K562 (cell line): ENCODE measurements around the gene PLEKHN1. TPM values are rescaled to one million over a fixed set of nuclear protein-coding genes. Genes with fewer than 3 reads are reported as not detected.

Source experiments
- ATAC-seq: fragments of 200-7000 bp; cut with Tn5 transposase; 3 replicates; pipeline ENCODE4 v1.9.1; 2020; ENCODE audit warnings: moderate library complexity
- BruUV-seq: library from RNA; stranded (reverse); fragments of 400-500 nt; replicated peaks from 2 replicates; lab custom pipeline; 2021; lab: Mats Ljungman, UMichigan
- CTCF ChIA-PET: fragments of 300-600 bp; formaldehyde crosslinking; extraction: SDS; loops from one replicate; lab custom pipeline; 2021; ENCODE audit warnings: low intra/inter-chr PET ratio; lab: Yijun Ruan, JAX
- POLR2A ChIA-PET: fragments of 300-600, 350-650 bp; sonication (Branson Sonifier 250); formaldehyde crosslinking; extraction: SDS; loops from one replicate; lab custom pipeline; 2021; ENCODE audit warnings: antibody characterized with exemption, inconsistent platforms; lab: Yijun Ruan, JAX
- DNase-seq, 4 experiments: peaks; one replicate each; pipeline versions ENCODE4 v3.0.0 to v3.0.0-alpha.2; 2011 to 2018; ENCODE audit warnings: low spot score in 3 of 4, mixed read lengths in 3 of 4; ENCODE audit errors: extremely low read depth in 1 of 4
- FAIRE-seq: peaks from 2 replicates; lab custom pipeline; 2011; peaks lifted over from hg19 to GRCh38; lab: Jason Lieb, UNC
- H2AFZ ChIP-seq: 2 replicates; pipeline ENCODE4 v1.6.0; 2011; ENCODE audit warnings: low read depth, low read length, control low read depth, inconsistent platforms
- H3K27ac ChIP-seq: fragments of 200-600 bp; 3 replicates; pipeline ENCODE4 v1.8.0; 2011; ENCODE audit warnings: low read depth, mild to moderate bottlenecking, control low read depth, inconsistent platforms, low read length, moderate library complexity, mixed read lengths; ENCODE audit errors: extremely low read depth
- H3K27me3 ChIP-seq, 2 experiments: fragments of 300-600 bp in 1 of 2; 2 replicates in 1 of 2; 3 replicates in 1 of 2; pipeline versions ENCODE4 v1.6.0 to v1.8.0; 2011; ENCODE audit warnings: inconsistent platforms in 2 of 2, low read length in 2 of 2, mild to moderate bottlenecking in 1 of 2, mixed read lengths in 1 of 2, moderate library complexity in 1 of 2; ENCODE audit not compliant: control insufficient read depth in 2 of 2, insufficient read depth in 2 of 2
- H3K36me3 ChIP-seq: fragments of 300-600 bp; 3 replicates; pipeline ENCODE4 v1.8.0; 2011; ENCODE audit warnings: mild to moderate bottlenecking, low read length, inconsistent platforms; ENCODE audit not compliant: control insufficient read depth, insufficient read depth
- H3K4me1 ChIP-seq, 2 experiments: fragments of 200-600 bp in 1 of 2; replicated peaks in 1 of 2; 2 replicates in 1 of 2; 3 replicates in 1 of 2; pipeline versions ENCODE4 v1.5.1 to v1.8.0; 2011; ENCODE audit warnings: inconsistent platforms in 2 of 2, low read length in 2 of 2, mild to moderate bottlenecking in 1 of 2, mixed read lengths in 1 of 2, moderate library complexity in 1 of 2; ENCODE audit not compliant: control insufficient read depth in 2 of 2, insufficient read depth in 2 of 2
- H3K4me2 ChIP-seq: 2 replicates; pipeline ENCODE4 v1.6.1; 2011; ENCODE audit warnings: low read length, control low read depth, inconsistent platforms, mixed read lengths; ENCODE audit not compliant: insufficient read depth
- H3K4me3 ChIP-seq: fragments of 200-600 bp; sonication (generic), shearing (Covaris generic); 2 replicates; pipeline ENCODE4 v1.5.1; 2016; ENCODE audit warnings: control low read depth, inconsistent platforms
- H3K79me2 ChIP-seq: fragments of 200-600 bp; 3 replicates; pipeline ENCODE4 v1.8.0; 2011; ENCODE audit warnings: low read length, inconsistent platforms; ENCODE audit not compliant: control insufficient read depth, insufficient read depth
- H3K9ac ChIP-seq, 2 experiments: 2 replicates each; pipeline versions ENCODE4 v1.6.0 to v1.6.1; 2011; ENCODE audit warnings: low read depth in 2 of 2, low read length in 2 of 2, control low read depth in 1 of 2, inconsistent platforms in 1 of 2, mild to moderate bottlenecking in 1 of 2, mixed read lengths in 1 of 2; ENCODE audit not compliant: insufficient read depth in 1 of 2
- H3K9me1 ChIP-seq: one replicate; pipeline ENCODE4 v1.6.0; 2011; ENCODE audit warnings: inconsistent platforms, mild to moderate bottlenecking, low read length, moderate library complexity; ENCODE audit not compliant: control insufficient read depth, insufficient read depth
- H3K9me3 ChIP-seq: replicated peaks from 2 replicates; pipeline ENCODE4 v1.5.1; 2011; ENCODE audit warnings: low read depth, low read length, inconsistent platforms; ENCODE audit not compliant: control insufficient read depth, insufficient read depth
- H4K20me1 ChIP-seq: replicated peaks from 2 replicates; pipeline ENCODE4 v1.6.1; 2011; ENCODE audit warnings: low read length, inconsistent platforms, mixed read lengths; ENCODE audit not compliant: control insufficient read depth, insufficient read depth
- FIP1L1 ChIP-seq: fragments of 200-400 bp; formaldehyde crosslinking; IDR thresholded peaks from 2 replicates; pipeline ENCODE4 v1.6.1; 2018; ENCODE audit warnings: mild to moderate bottlenecking, low read depth, low read length; ENCODE audit not compliant: poor library complexity, severe bottlenecking
- FOXJ3 ChIP-seq: sonication (generic); formaldehyde crosslinking; IDR thresholded peaks from 2 replicates; pipeline ENCODE4 v1.4.0; 2020; ENCODE audit warnings: mild to moderate bottlenecking, missing genetic modification reagents
- MTF1 ChIP-seq: fragments of 250-450 bp; sonication (Bioruptor Pico); IDR thresholded peaks from 2 replicates; pipeline ENCODE4 v1.9.0; 2021; ENCODE audit warnings: moderate library complexity, mild to moderate bottlenecking, inconsistent platforms, borderline replicate concordance
- OTX1 ChIP-seq: fragments of 450-650 bp; formaldehyde crosslinking; IDR thresholded peaks from 2 replicates; pipeline ENCODE4 v1.4.0; 2022; ENCODE audit warnings: mild to moderate bottlenecking
- POLR2G ChIP-seq: fragments of 200-400 bp; formaldehyde crosslinking; IDR thresholded peaks from 2 replicates; pipeline ENCODE4 v1.6.1; 2017; ENCODE audit warnings: low read depth, mild to moderate bottlenecking, antibody characterized with exemption, low read length, moderate library complexity
- RBFOX2 ChIP-seq: fragments of 200-400 bp; formaldehyde crosslinking; IDR thresholded peaks from 2 replicates; pipeline ENCODE4 v1.6.1; 2017; ENCODE audit warnings: low read depth, mild to moderate bottlenecking, low read length, moderate library complexity
- SMARCB1 ChIP-seq: IDR thresholded peaks from 2 replicates; pipeline ENCODE4 v1.6.1; 2011; ENCODE audit warnings: improper control_type of control experiment, low read depth; ENCODE audit not compliant: insufficient read length
- SNIP1 ChIP-seq: fragments of 450-650 bp; IDR thresholded peaks from 2 replicates; pipeline ENCODE4 v1.7.1; 2017; ENCODE audit warnings: low read depth, mild to moderate bottlenecking
- TOE1 ChIP-seq, 2 experiments: fragments of 450-650 bp in 1 of 2; sonication (generic) in 1 of 2; formaldehyde crosslinking in 1 of 2; IDR thresholded peaks; 2 replicates each; pipeline versions ENCODE4 v1.7.1 to v1.8.0; 2016 to 2022; ENCODE audit warnings: borderline replicate concordance in 2 of 2, mild to moderate bottlenecking in 2 of 2, antibody characterized with exemption in 1 of 2, inconsistent platforms in 1 of 2, low read depth in 1 of 2, missing genetic modification reagents in 1 of 2, moderate library complexity in 1 of 2
- ZNF212 ChIP-seq: fragments of 450-650 bp; formaldehyde crosslinking; IDR thresholded peaks from 2 replicates; pipeline ENCODE4 v1.4.0; 2020; ENCODE audit warnings: mild to moderate bottlenecking
- ZNF232 ChIP-seq: sonication (generic); formaldehyde crosslinking; IDR thresholded peaks from 2 replicates; pipeline ENCODE4 v1.8.0; 2022; ENCODE audit warnings: mild to moderate bottlenecking, missing genetic modification reagents
- WGBS: fragments of 100-300 bp; shearing (Covaris generic); methylation state at CpG from one replicate; pipeline ENCODE4 v1.1.6; 2016; ENCODE audit warnings: low coverage, mixed read lengths; ENCODE audit not compliant: insufficient coverage; ENCODE audit errors: missing lambda C conversion rate; 5-methylcytosine and 5-hydroxymethylcytosine counted together
- in situ Hi-C: fragments of 300-500 bp; cut with MboI; formaldehyde crosslinking; loops from 4 replicates; pipeline ENCODE4 v1.15.0; 2018; ENCODE audit warnings: inconsistent platforms, mixed read lengths
- intact Hi-C: fragments of 100-400 bp; cut with micrococcal nuclease; formaldehyde crosslinking; loops from 2 replicates; pipeline ENCODE4 v1.14.2; 2022
- polyA plus RNA-seq, 8 experiments: library from polyadenylated mRNA; depleted of rRNA in 4 of 8; stranded (reverse) in 5 of 8; unstranded in 3 of 8; fragments of >200 nt; fragmentation: Nextera tagmentation in 2 of 8; fragmentation: Illumina TruSeq in 1 of 8; extraction: Ambion mirVana in 2 of 8; extraction: Trizol in 1 of 8; gene quantifications; 2 replicates each; pipeline versions ENCODE4 v1.2.1 to v1.2.3, GENCODE V29; 2011 to 2014; ENCODE audit warnings: inconsistent platforms in 1 of 8, missing spikeins in 1 of 8
- total RNA-seq, 7 experiments: library from RNA; depleted of rRNA in 6 of 7; stranded (reverse); fragments of >200 nt in 6 of 7; fragmentation: Illumina TruSeq in 2 of 7; extraction: Trizol in 2 of 7; gene quantifications; 2 replicates each; pipeline versions ENCODE4 v1.2.1 to v1.2.3, GENCODE V29; 2011 to 2021; ENCODE audit warnings: low replicate concordance in 1 of 7
- TF ChIP-seq, protein P1 (sequence below): IDR thresholded peaks from 3 replicates; pipeline ENCODE4 v1.6.1; 2011; ENCODE audit warnings: borderline replicate concordance, mild to moderate bottlenecking; ENCODE audit not compliant: insufficient read length, insufficient read depth
- TF ChIP-seq, protein P2 (sequence below): fragments of 250-450 bp; sonication (Bioruptor Pico); IDR thresholded peaks from 2 replicates; pipeline ENCODE4 v1.8.0; 2021; ENCODE audit warnings: moderate library complexity, mild to moderate bottlenecking, inconsistent platforms

The PLEKHN1 gene
- total and polyA plus RNA-seq, 9 of the 15 experiments (the other 6 are each of a cell fraction or from before 2014, with no cell fraction given), result 0.07 to 1.5 (median 0.13) TPM; not detected in 2

DNA sequence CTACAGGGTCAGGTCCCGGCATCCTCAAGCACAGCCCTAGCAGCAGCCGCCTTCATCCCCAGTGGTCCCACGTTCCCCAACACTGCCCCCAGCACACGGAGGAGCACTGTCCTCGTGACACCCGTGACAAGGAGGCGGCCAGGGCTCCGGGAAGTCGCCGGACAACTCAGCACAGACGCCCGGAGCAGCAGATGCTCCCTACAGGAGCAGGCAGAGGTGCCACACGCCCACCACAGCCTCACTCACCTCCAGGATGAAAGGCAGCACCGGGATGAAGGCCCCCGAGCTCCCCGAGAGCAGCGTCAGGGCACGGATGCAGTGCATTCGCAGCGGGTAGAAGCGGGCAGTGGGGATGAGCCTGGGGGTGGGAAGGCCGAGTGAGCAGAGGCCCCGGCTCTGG is 15.4 kb upstream of the PLEKHN1 start:
- no peak overlapping the region; a peak in 1 of 4 replicates for H3K9ac ChIP-seq
- H4K20me1 ChIP-seq, result peaks cover 8% of the 10 kb centered on the region
- no peaks in the 10 kb centered on the region for H3K27me3 ChIP-seq
- H3K27ac ChIP-seq, result no peak overlapping the region
- DNase-seq (no peak), ATAC-seq (no peak), FAIRE-seq (no peak)
- WGBS, result 97% methylated on average over 20 of the region's 23 CpGs
- ChIA-PET POLR2A (interaction anchor here (1.4 kb wide), 1 partner anchor 10 kb away, joined by 11 read pairs; no protein-coding TSS in a partner anchor), CTCF (no interaction called here)
- no peaks in the 10 kb centered on the region for H3K9me1 ChIP-seq
- in situ Hi-C loops, result no loop called here
- H3K4me3 ChIP-seq, result no peak overlapping the region
- no peak overlapping the region for H2AFZ ChIP-seq
- peaks cover 5% of the 10 kb centered on the region; the same call in 2 of the 3 replicates for H3K79me2 ChIP-seq
- no TSS peak for BruUV-seq
- H3K36me3 ChIP-seq, result peaks cover 100% of the 10 kb centered on the region; the same call in 2 of the 3 replicates
- peaks cover 0 to 50% of the 10 kb centered on the region in 2 experiments; a peak in 2 of 5 replicates for H3K4me1 ChIP-seq
- H3K9me3 ChIP-seq, result no peaks in the 10 kb centered on the region
- H3K4me2 ChIP-seq, result no peak overlapping the region
- intact Hi-C loops, result no loop called here
- no peak for TF ChIP-seq ZNF232 (CRISPR knock-in tag)
- no peak for TF ChIP-seq OTX1
- no peak for TF ChIP-seq SMARCB1
- TF ChIP-seq MTF1 (CRISPR knock-in tag), result no peak
- no peak for TF ChIP-seq FOXJ3 (CRISPR knock-in tag)
- TF ChIP-seq SNIP1, result no peak
- TF ChIP-seq POLR2G, result peak; percentile 46; the same call in 1 of the 2 replicates
- TF ChIP-seq, protein P1, sequence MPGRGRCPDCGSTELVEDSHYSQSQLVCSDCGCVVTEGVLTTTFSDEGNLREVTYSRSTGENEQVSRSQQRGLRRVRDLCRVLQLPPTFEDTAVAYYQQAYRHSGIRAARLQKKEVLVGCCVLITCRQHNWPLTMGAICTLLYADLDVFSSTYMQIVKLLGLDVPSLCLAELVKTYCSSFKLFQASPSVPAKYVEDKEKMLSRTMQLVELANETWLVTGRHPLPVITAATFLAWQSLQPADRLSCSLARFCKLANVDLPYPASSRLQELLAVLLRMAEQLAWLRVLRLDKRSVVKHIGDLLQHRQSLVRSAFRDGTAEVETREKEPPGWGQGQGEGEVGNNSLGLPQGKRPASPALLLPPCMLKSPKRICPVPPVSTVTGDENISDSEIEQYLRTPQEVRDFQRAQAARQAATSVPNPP, result no peak
- TF ChIP-seq ZNF212, result no peak
- TF ChIP-seq FIP1L1, result peak; percentile 33
- no peak for TF ChIP-seq TOE1 (IDR thresholded peaks at IDR 0.05; ENCODE audit: borderline replicate concordance)
- no peak for TF ChIP-seq TOE1 (CRISPR knock-in tag; IDR thresholded peaks at IDR 0.05; ENCODE audit: borderline replicate concordance, low read depth)
- TF ChIP-seq, protein P2, sequence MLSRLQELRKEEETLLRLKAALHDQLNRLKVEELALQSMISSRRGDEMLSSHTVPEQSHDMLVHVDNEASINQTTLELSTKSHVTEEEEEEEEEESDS (CRISPR knock-in tag), result no peak
- peak; percentile 15; the same call in 1 of the 2 replicates for TF ChIP-seq RBFOX2
